ENCODE results near the gene GALNT2. TPM values are rescaled to one million over a fixed set of nuclear protein-coding genes. Genes with fewer than 3 reads are reported as not detected.

GALNT2 gene
- total and polyA plus RNA-seq, 2 of the 13 experiments (the other 11 are each of a cell fraction or from before 2014, with no cell fraction given), result 39.3 to 39.6 TPM

DNA sequence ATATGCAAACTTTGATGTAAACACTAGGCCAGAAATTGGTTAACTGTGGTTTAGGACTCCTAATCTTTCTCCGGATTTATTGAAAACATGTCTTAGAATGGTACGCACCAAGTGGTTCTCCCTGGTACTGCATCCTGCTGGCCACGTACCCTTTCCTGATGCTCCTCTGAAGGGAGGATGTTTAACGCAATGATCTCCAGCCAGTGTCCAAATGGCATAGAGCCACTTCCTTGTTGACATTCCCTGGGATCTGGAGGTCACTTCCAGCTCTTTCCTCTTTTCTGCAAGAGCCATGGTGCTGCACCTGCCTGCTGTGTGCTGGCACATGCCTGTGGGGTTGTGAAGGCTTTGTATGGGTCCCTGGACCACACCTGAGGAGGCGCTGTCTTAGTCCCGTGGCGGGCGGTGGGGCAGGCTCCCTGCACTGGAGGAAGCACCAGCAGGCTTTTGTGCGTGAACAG, 53.9 kb downstream of the GALNT2 start:
- FAIRE-seq (peak; percentile 81), DNase-seq (ENCODE audit: low spot score) (peak; percentile 51), ATAC-seq (peak; percentile 93)
- intact Hi-C loops (cut with micrococcal nuclease; ENCODE audit: unreplicated experiment), result loop anchor here (2.0 to 5.0 kb wide), 2 partner anchors 38 to 54 kb away; partner anchors contain the start of gene GALNT2
- Histone ChIP-seq H3K36me3 (replicated peaks in 1 of 2; ENCODE audit: control insufficient read depth in 1 of 2, insufficient read depth in 2 of 2, low read length in 2 of 2) (no peaks in the 10 kb centered on the region), H3K9ac (ENCODE audit: insufficient read depth, low read depth, low read length) (no peak overlapping the region), H3K27ac (ENCODE audit: extremely low read length, insufficient read depth, low read length) (no peak overlapping the region), H3K27me3 (ENCODE audit: control insufficient read depth in 1 of 2, insufficient read depth in 2 of 2, low read length in 2 of 2) (no peaks in the 10 kb centered on the region), H3K9me3 (ENCODE audit: low read length) (no peaks in the 10 kb centered on the region), H3K4me3 (replicated peaks in 1 of 3; ENCODE audit: insufficient read depth in 1 of 3, low read depth in 2 of 3, low read length in 3 of 3) (no peak overlapping the region), H4K20me1 (ENCODE audit: insufficient read depth, low read length) (no peaks in the 10 kb centered on the region), H3K4me1 (ENCODE audit: insufficient read depth, low read length) (peaks cover 51% of the 10 kb centered on the region), H3K79me2 (ENCODE audit: insufficient read depth, low read length) (peaks cover 55% of the 10 kb centered on the region), H2AFZ (ENCODE audit: low read length) (no peak overlapping the region), H3K4me2 (ENCODE audit: low read depth, low read length) (no peak overlapping the region)
- BruUV-seq (replicated peaks), result no TSS peak
- ChIA-PET POLR2A (no interaction called here), CTCF (ENCODE audit: low intra/inter-chr PET ratio, low total read pairs) (interaction anchor here (0.6 kb wide), 1 partner anchor 61 kb away, joined by 3 read pairs; no protein-coding TSS in a partner anchor)
- in situ Hi-C loops (cut with HindIII; ENCODE audit: extremely low pct_ligation_motif_present, low pct_unique_long_range_greater_than_20kb), result no loop called here
- 63% methylated on average over 5 of the region's 9 CpGs for WGBS (ENCODE audit: low lambda C conversion rate)
- TF ChIP-seq ZNF614 (CRISPR knock-in tag; IDR thresholded peaks at IDR 0.05; ENCODE audit: borderline replicate concordance) (no peak), NR2F2 (IDR thresholded peaks at IDR 0.05; ENCODE audit: borderline replicate concordance, low read depth) (no peak), ZNF20 (CRISPR knock-in tag; IDR thresholded peaks at IDR 0.05) (no peak), CCDC6 (CRISPR knock-in tag; IDR thresholded peaks at IDR 0.05) (no peak), ZSCAN20 (CRISPR knock-in tag; IDR thresholded peaks at IDR 0.05; ENCODE audit: borderline replicate concordance) (no peak), HNRNPH1 (optimal IDR thresholded peaks at IDR 0.05; ENCODE audit: low read depth, low read length) (no peak), ZNF350 (CRISPR knock-in tag; IDR thresholded peaks at IDR 0.05; ENCODE audit: borderline replicate concordance, low read depth) (0 out of 2 replicates have a peak, but pooled peaks have one; percentile 28), ZNF768 (CRISPR knock-in tag; IDR thresholded peaks at IDR 0.05) (no peak), ZNF563 (CRISPR knock-in tag; IDR thresholded peaks at IDR 0.05) (no peak), ZNF205 (CRISPR knock-in tag; IDR thresholded peaks at IDR 0.05) (no peak), HOXA9 (CRISPR knock-in tag; IDR thresholded peaks at IDR 0.05; ENCODE audit: borderline replicate concordance) (no peak)
- TF ChIP-seq, protein P1, sequence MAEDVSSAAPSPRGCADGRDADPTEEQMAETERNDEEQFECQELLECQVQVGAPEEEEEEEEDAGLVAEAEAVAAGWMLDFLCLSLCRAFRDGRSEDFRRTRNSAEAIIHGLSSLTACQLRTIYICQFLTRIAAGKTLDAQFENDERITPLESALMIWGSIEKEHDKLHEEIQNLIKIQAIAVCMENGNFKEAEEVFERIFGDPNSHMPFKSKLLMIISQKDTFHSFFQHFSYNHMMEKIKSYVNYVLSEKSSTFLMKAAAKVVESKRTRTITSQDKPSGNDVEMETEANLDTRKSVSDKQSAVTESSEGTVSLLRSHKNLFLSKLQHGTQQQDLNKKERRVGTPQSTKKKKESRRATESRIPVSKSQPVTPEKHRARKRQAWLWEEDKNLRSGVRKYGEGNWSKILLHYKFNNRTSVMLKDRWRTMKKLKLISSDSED (CRISPR knock-in tag; IDR thresholded peaks at IDR 0.05), result no peak
- TF ChIP-seq, protein P2, sequence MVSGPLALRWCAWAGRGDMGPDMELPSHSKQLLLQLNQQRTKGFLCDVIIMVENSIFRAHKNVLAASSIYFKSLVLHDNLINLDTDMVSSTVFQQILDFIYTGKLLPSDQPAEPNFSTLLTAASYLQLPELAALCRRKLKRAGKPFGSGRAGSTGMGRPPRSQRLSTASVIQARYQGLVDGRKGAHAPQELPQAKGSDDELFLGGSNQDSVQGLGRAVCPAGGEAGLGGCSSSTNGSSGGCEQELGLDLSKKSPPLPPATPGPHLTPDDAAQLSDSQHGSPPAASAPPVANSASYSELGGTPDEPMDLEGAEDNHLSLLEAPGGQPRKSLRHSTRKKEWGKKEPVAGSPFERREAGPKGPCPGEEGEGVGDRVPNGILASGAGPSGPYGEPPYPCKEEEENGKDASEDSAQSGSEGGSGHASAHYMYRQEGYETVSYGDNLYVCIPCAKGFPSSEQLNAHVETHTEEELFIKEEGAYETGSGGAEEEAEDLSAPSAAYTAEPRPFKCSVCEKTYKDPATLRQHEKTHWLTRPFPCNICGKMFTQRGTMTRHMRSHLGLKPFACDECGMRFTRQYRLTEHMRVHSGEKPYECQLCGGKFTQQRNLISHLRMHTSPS (CRISPR knock-in tag; IDR thresholded peaks at IDR 0.05; ENCODE audit: low read depth), result no peak
- TF ChIP-seq, protein P3, sequence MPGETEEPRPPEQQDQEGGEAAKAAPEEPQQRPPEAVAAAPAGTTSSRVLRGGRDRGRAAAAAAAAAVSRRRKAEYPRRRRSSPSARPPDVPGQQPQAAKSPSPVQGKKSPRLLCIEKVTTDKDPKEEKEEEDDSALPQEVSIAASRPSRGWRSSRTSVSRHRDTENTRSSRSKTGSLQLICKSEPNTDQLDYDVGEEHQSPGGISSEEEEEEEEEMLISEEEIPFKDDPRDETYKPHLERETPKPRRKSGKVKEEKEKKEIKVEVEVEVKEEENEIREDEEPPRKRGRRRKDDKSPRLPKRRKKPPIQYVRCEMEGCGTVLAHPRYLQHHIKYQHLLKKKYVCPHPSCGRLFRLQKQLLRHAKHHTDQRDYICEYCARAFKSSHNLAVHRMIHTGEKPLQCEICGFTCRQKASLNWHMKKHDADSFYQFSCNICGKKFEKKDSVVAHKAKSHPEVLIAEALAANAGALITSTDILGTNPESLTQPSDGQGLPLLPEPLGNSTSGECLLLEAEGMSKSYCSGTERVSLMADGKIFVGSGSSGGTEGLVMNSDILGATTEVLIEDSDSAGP (CRISPR knock-in tag; IDR thresholded peaks at IDR 0.05; ENCODE audit: borderline replicate concordance), result 0 out of 2 replicates have a peak, but pooled peaks have one; percentile 24
- TF ChIP-seq, protein P4, sequence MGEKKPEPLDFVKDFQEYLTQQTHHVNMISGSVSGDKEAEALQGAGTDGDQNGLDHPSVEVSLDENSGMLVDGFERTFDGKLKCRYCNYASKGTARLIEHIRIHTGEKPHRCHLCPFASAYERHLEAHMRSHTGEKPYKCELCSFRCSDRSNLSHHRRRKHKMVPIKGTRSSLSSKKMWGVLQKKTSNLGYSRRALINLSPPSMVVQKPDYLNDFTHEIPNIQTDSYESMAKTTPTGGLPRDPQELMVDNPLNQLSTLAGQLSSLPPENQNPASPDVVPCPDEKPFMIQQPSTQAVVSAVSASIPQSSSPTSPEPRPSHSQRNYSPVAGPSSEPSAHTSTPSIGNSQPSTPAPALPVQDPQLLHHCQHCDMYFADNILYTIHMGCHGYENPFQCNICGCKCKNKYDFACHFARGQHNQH (CRISPR knock-in tag; IDR thresholded peaks at IDR 0.05), result no peak
- TF ChIP-seq, protein P5, sequence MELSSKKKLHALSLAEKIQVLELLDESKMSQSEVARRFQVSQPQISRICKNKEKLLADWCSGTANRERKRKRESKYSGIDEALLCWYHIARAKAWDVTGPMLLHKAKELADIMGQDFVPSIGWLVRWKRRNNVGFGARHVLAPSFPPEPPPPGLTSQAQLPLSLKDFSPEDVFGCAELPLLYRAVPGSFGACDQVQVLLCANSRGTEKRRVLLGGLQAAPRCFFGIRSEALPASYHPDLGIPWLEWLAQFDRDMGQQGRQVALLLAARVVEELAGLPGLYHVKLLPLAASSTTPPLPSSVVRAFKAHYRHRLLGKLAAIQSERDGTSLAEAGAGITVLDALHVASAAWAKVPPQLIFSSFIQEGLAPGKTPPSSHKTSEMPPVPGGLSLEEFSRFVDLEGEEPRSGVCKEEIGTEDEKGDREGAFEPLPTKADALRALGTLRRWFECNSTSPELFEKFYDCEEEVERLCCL (CRISPR knock-in tag; IDR thresholded peaks at IDR 0.05; ENCODE audit: borderline replicate concordance), result no peak

Measured in HepG2 (cell line).